GM18858 (cell line): ENCODE measurements around the gene KDM5B.
"Not testable (repeated sequence)": the region's sequence is repeated elsewhere in the genome, so short reads cannot be mapped to it uniquely, and the experiment has no call there.

Experiments
- ATAC-seq: cut with Tn5 transposase; IDR thresholded peaks from one replicate; pipeline ENCODE4 v1.9.1; 2021; ENCODE audit not compliant: unreplicated experiment

The KDM5B gene

GRCh38 chr1:202812176-202813026 lies 4.2 kb upstream of the KDM5B start:
- no peak for ATAC-seq

DNA sequence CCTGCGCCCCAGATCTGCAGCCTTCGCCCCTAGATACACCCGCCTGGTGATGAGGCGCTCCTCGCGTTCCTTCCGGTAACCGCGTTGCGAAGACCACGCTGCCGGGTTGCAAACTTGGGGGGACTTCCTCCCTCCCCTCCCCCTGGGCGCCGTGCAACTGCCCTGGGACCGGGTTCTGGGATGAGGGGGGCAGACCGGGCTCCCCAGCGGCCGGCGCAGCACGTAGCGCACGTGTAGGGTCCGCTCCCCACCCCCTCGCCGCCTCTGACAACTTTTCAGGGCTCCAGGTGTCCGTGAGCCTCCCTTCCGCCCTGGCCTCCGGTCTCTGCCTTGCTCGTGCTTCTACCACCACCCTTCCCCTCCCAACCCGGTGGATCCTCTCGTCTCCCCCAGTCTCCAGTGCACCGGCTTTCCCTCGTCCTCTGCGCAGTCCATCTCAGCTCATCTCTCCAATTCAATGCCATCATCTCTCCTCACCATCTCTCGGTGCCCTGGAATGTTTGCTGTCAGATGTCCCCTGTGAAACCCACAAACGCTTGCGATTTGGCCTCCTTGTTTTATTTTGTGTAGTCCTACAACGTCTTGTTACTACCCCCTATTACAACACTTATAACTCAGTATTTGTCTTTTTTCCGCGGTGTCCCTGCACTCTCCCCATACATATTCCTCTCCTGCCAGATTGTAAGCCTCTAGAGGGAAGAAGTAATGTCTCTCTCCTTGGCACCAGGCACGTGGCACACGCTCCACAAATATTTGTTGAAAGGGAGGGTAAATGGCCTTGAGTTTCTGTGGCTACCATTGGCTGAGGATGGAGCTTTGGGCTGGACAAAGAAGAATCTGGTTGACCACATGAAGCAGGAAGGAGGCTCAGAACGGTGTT lies 3.3 kb upstream of the KDM5B start:
- ATAC-seq = no peak

- ATAC-seq = peak; percentile 63
These were observed 2.5 kb upstream of the KDM5B start, which contains the start of gene PCAT6 for GRCh38 chr1:202810615-202811295. TSS of gene PCAT6 (plus strand) at chr1:202810954.

DNA sequence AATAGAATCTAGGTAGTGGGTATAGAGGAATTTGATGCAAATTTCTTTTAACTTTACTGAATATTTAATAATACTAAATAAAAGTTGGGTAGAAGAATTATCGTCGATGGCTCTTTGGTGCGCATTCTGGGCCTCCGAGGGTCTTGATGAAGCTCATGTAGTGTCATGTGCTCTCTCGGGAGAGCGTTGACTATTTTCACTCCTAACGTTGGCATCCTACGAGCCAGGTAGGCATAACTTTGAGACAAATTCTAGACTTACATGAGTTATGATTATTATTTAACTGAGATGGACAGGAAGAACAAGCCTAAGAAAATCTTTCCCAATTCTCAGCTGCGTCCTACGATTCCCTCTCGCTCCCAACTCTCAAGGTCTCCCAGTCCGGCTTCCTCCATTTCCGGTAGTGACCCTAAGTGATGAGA lies 2.0 kb upstream of the KDM5B start:
- ATAC-seq = no peak

GRCh38 chr1:202809597-202810159 lies 1.5 kb upstream of the KDM5B start:
- ATAC-seq = no peak

GRCh38 chr1:202807451-202807925 lies 733 bp downstream of the KDM5B start:
- ATAC-seq = no peak

GRCh38 chr1:202806845-202807450 lies 1.3 kb downstream of the KDM5B start:
- ATAC-seq = no peak

DNA sequence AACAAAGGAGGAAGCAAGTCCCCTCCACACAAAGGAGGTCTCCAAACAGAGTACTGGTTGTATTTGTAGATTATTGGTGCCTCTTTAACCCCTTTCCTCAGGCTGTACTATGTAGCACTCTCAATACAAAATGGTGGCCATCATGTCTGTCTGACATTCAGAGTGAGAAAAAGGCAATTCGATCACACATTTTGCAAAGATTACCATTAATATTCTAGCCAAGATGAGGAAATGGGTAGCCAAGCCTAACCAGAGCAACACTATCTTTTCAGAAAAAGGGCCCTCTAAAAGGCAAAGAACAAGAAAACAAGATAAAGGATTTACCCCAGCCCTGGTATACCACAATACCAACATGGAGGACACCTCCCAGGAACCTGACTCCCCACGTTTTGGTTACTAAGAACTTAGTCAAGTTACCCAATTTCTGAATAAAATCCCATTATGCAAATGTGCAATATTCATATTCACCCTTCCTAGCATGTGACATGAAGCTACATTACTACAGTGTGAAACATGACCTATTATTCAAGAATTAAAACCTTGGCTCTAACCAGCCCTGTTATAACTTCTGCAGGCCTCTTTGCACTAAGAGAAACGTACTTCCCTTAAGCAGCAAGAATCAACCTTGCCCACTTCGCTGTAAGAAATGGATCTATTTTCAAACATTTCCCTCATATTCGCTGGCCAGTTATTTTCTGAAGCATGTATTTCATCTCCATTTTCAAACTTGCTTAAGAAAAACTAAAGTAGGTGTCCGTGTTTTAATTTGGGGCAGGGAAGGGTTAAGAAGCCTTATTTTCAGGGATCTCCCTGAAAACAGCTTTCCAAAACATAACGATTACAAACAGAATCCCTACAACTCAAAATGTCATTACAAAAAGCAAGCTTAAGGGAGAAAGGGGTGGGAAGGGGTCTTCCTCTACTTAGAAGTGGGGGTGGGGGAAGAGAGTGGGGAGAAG lies 2.1 kb downstream of the KDM5B start:
- ATAC-seq = no peak

DNA sequence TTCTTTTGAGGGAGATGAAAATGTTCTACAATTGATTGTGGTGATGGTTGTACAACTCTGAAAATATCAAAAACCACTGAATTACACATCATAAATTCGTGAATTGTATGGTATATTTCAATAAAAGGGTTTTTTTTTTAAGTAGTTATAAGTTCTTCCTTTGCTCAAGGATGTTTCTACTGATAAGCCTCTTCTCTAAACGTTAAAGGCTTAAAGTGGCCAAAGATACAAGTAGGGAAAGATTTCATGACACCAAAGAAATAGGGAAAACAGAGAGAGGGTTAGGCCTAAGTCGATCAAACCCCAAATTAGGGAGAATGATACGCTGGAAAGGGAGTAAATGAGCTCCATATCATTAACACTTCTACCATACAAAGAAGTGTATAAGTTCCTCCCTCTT lies 4.1 kb downstream of the KDM5B start:
- ATAC-seq = no peak

- ATAC-seq = no peak
These were observed 5.0 kb downstream of the KDM5B start for GRCh38 chr1:202802998-202803932.

- no peak for ATAC-seq
These were observed 6.2 kb downstream of the KDM5B start for GRCh38 chr1:202802034-202802433.

DNA sequence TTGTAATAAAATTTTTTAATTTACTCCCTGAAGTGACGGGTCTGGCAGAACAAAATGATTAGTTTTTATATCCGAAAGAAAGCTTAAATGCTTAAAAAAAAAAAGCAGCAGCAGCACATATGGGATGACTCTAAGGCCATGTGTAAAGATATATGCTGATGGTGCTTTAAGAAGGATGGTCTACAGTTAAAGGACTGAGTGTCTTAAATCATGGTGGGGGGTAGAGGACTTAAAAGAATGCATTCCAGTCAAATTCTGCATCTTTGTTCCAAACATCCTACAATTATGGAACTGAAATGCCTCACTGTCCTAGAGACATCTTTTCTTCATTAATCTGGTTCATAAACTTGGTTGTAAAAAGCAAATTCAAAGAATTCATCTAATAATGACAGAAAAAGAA lies 7.0 kb downstream of the KDM5B start:
- ATAC-seq = no peak

- ATAC-seq = no peak
These were observed 7.5 kb downstream of the KDM5B start for GRCh38 chr1:202800742-202801141.

GRCh38 chr1:202798792-202799331 lies 9.4 kb downstream of the KDM5B start:
- ATAC-seq = no peak

GRCh38 chr1:202798260-202798659 lies 10.0 kb downstream of the KDM5B start:
- no peak for ATAC-seq

DNA sequence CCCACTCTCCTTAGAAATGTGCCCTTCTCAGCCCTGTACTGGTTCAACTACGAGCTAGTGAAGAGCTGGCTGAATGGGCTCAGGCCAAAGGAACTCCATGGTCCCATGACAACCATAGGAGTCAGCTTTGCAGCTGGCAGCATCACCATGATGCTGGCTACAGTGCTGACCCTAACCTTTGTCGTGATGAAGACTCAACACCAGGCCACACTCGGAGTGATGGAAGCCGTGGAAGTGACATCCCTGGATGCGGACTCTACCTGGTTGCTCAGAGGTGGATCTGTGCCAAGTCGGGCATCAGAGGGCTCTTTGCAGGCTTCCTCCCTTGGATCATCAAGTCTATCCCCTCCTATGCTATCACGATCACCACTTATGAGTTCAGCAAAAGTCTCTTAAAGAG lies 11.6 kb downstream of the KDM5B start:
- ATAC-seq = no peak

DNA sequence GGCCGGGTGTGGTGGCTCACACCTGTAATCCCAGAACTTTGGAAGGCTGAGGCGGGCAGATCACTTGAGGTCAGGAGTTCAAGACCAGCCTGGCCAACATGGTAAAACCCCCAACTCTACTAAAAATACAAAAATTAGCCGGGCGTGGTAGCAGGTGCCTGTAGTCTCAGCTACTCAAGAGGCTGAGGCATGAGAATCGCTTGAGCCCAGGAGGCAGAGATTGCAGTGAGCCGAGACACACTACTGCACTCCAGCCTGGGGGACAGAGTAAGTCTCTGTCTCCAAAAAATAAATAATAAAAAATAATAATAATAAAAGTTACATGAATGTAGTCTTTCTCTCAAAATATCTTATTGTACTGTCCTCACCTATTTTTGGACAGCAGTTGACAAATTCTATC lies 13.3 kb downstream of the KDM5B start:
- ATAC-seq = not testable (repeated sequence)
